Measurements from ENCODE around the gene LRRC9. TPM values are rescaled to one million over a fixed set of nuclear protein-coding genes. Genes with fewer than 3 reads are reported as not detected.
A peak's percentile ranks its signal among the peaks of the same experiment; 100 is the strongest.

The LRRC9 gene
- total RNA-seq, 2 experiments from 2014 or later, result not detected

GRCh38 chr14:59959668-59960067 is 39.7 kb downstream of the LRRC9 start:
- Mint-ChIP-seq H3K27ac (no peak overlapping the region), H3K36me3 (ENCODE audit: low read depth) (peaks cover 6% of the 10 kb centered on the region), H3K9me3 (ENCODE audit: low read depth) (peaks cover 24% of the 10 kb centered on the region), H3K4me3 (no peak overlapping the region), H3K27me3 (peaks cover 1% of the 10 kb centered on the region), H3K4me1 (peaks cover 10% of the 10 kb centered on the region)
- no peak for DNase-seq
- intact Hi-C loops (cut with DNase I, micrococcal nuclease), result loop anchor here in 1 of 2 experiments (5.0 kb wide), 1 partner anchor 772 kb away; the partner anchor contains the start of gene DAAM1
- POLR2A ChIA-PET, result no interaction called here
- no peak for ATAC-seq
- CTCF ChIA-PET, result interaction anchor here (0.9 kb wide), 1 partner anchor 382 kb away, joined by 3 read pairs; no protein-coding TSS in a partner anchor

GRCh38 chr14:59961518-59962062 is 41.6 kb downstream of the LRRC9 start:
- ChIA-PET CTCF (interaction anchor here (0.6 to 7.3 kb wide), 3 partner anchors 17 to 222 kb away, joined by 3 to 120 read pairs (median 4); no protein-coding TSS in a partner anchor), POLR2A (no interaction called here)
- intact Hi-C loops (cut with DNase I, micrococcal nuclease), result loop anchor here in 1 of 2 experiments (5.0 kb wide), 1 partner anchor 774 kb away; the partner anchor contains the start of gene DAAM1

GRCh38 chr14:59964251-59965007 is 44.5 kb downstream of the LRRC9 start:
- H3K9me3 Mint-ChIP-seq (ENCODE audit: low read depth), result no peaks in the 10 kb centered on the region
- ATAC-seq, result peak; percentile 14
- peaks cover 5% of the 10 kb centered on the region for H3K27me3 Mint-ChIP-seq
- intact Hi-C loops (cut with DNase I, micrococcal nuclease), result loop anchor here (1.0 to 5.0 kb wide), 9 partner anchors 46 to 777 kb away; partner anchors contain the start of genes DAAM1 (in 1 of the 2) and PPM1A (in 1 of the 2)
- DNase-seq, result peak; percentile 3
- no peaks in the 10 kb centered on the region for H3K36me3 Mint-ChIP-seq (ENCODE audit: low read depth)
- CTCF ChIA-PET, result interaction anchor here (0.6 to 7.3 kb wide), 39 partner anchors 9 to 367 kb away, joined by 3 to 120 read pairs (median 3); partner anchors contain the start of genes DHRS7 and PCNX4
- POLR2A ChIA-PET, result interaction anchor here (1.0 kb wide), 2 partner anchors 219 to 285 kb away, joined by 4 to 5 read pairs; partner anchors contain the start of gene PPM1A
- H3K4me3 Mint-ChIP-seq, result peak overlapping the region; percentile 82
- peak overlapping the region; percentile 95 for H3K27ac Mint-ChIP-seq
- peaks cover 19% of the 10 kb centered on the region for H3K4me1 Mint-ChIP-seq

More at GRCh38 chr14:59961518-59962062, 41.6 kb downstream of the LRRC9 start:
- DNase-seq (no peak), ATAC-seq (no peak)
- no peak overlapping the region for H3K27ac Mint-ChIP-seq
- H3K9me3 Mint-ChIP-seq (ENCODE audit: low read depth), result peaks cover 5% of the 10 kb centered on the region
- no peaks in the 10 kb centered on the region for H3K27me3 Mint-ChIP-seq
- H3K4me1 Mint-ChIP-seq, result peaks cover 19% of the 10 kb centered on the region
- no peak overlapping the region for H3K4me3 Mint-ChIP-seq
- no peaks in the 10 kb centered on the region for H3K36me3 Mint-ChIP-seq (ENCODE audit: low read depth)

- peaks cover 13% of the 10 kb centered on the region for H3K4me1 Mint-ChIP-seq
- H3K27ac Mint-ChIP-seq, result no peak overlapping the region
- intact Hi-C loops (cut with DNase I, micrococcal nuclease), result loop anchor here in 1 of 2 experiments (5.0 kb wide), 2 partner anchors 363 to 482 kb away; no protein-coding TSS in a partner anchor
- H3K27me3 Mint-ChIP-seq, result peaks cover 6% of the 10 kb centered on the region
- POLR2A ChIA-PET, result no interaction called here
- DNase-seq (no peak), ATAC-seq (no peak)
- no peaks in the 10 kb centered on the region for H3K36me3 Mint-ChIP-seq (ENCODE audit: low read depth)
- H3K4me3 Mint-ChIP-seq, result no peak overlapping the region
- H3K9me3 Mint-ChIP-seq (ENCODE audit: low read depth), result no peaks in the 10 kb centered on the region
- CTCF ChIA-PET, result interaction anchor here (0.6 kb wide), 1 partner anchor 1510 kb away, joined by 3 read pairs; no protein-coding TSS in a partner anchor
Measured at GRCh38 chr14:59969319-59969718, 49.4 kb downstream of the LRRC9 start.

- intact Hi-C loops (cut with DNase I, micrococcal nuclease), result no loop called here
- H3K27ac Mint-ChIP-seq, result no peak overlapping the region
- no peaks in the 10 kb centered on the region for H3K36me3 Mint-ChIP-seq (ENCODE audit: low read depth)
- no peak overlapping the region for H3K4me3 Mint-ChIP-seq
- POLR2A ChIA-PET, result no interaction called here
- DNase-seq, result no peak
- no peak for ATAC-seq
- no peaks in the 10 kb centered on the region for H3K4me1 Mint-ChIP-seq
- CTCF ChIA-PET, result interaction anchor here (0.5 to 2.1 kb wide), 3 partner anchors 202 to 299 kb away, joined by 3 to 7 read pairs (median 3); no protein-coding TSS in a partner anchor
- H3K27me3 Mint-ChIP-seq, result no peaks in the 10 kb centered on the region
- H3K9me3 Mint-ChIP-seq (ENCODE audit: low read depth), result no peaks in the 10 kb centered on the region
Measured at GRCh38 chr14:59981564-59981963, 61.6 kb downstream of the LRRC9 start.

GRCh38 chr14:59983048-59983447 is 63.1 kb downstream of the LRRC9 start:
- POLR2A ChIA-PET, result no interaction called here
- H3K27ac Mint-ChIP-seq, result no peak overlapping the region
- CTCF ChIA-PET, result interaction anchor here (1.7 to 2.5 kb wide), 2 partner anchors 17 to 19 kb away, joined by 4 to 10 read pairs; no protein-coding TSS in a partner anchor
- DNase-seq (no peak), ATAC-seq (no peak)
- H3K4me3 Mint-ChIP-seq, result no peak overlapping the region
- no peaks in the 10 kb centered on the region for H3K36me3 Mint-ChIP-seq (ENCODE audit: low read depth)
- no peaks in the 10 kb centered on the region for H3K4me1 Mint-ChIP-seq
- intact Hi-C loops (cut with DNase I, micrococcal nuclease), result no loop called here
- H3K27me3 Mint-ChIP-seq, result no peaks in the 10 kb centered on the region
- no peaks in the 10 kb centered on the region for H3K9me3 Mint-ChIP-seq (ENCODE audit: low read depth)

- no peak for ATAC-seq
- Mint-ChIP-seq H3K4me1 (no peaks in the 10 kb centered on the region), H3K9me3 (ENCODE audit: low read depth) (peaks cover 2% of the 10 kb centered on the region), H3K27me3 (peaks cover 4% of the 10 kb centered on the region), H3K36me3 (ENCODE audit: low read depth) (no peaks in the 10 kb centered on the region), H3K27ac (no peak overlapping the region), H3K4me3 (no peak overlapping the region)
- POLR2A ChIA-PET, result no interaction called here
- intact Hi-C loops (cut with DNase I, micrococcal nuclease), result no loop called here
- DNase-seq, result no peak
- CTCF ChIA-PET, result no interaction called here
Measured at GRCh38 chr14:59986556-59987059, 66.7 kb downstream of the LRRC9 start.

- ChIA-PET POLR2A (no interaction called here), CTCF (no interaction called here)
- Mint-ChIP-seq H3K36me3 (ENCODE audit: low read depth) (no peaks in the 10 kb centered on the region), H3K4me3 (no peak overlapping the region), H3K27me3 (peaks cover 6% of the 10 kb centered on the region), H3K4me1 (no peaks in the 10 kb centered on the region), H3K27ac (no peak overlapping the region), H3K9me3 (ENCODE audit: low read depth) (peaks cover under 1% of the 10 kb centered on the region)
- no peak for ATAC-seq
- no peak for DNase-seq
- intact Hi-C loops (cut with DNase I, micrococcal nuclease), result no loop called here
Measured at GRCh38 chr14:59997449-59997848, 77.5 kb downstream of the LRRC9 start.

GRCh38 chr14:59997966-59998365 is 78.0 kb downstream of the LRRC9 start:
- ChIA-PET POLR2A (interaction anchor here (0.6 kb wide), 1 partner anchor 246 kb away, joined by 3 read pairs; no protein-coding TSS in a partner anchor), CTCF (no interaction called here)
- H3K4me1 Mint-ChIP-seq, result no peaks in the 10 kb centered on the region

GRCh38 chr14:59998564-59998963 is 78.6 kb downstream of the LRRC9 start:
- CTCF ChIA-PET, result no interaction called here

More at GRCh38 chr14:59997966-59998365, 78.0 kb downstream of the LRRC9 start:
- ATAC-seq (no peak), DNase-seq (no peak)
- intact Hi-C loops (cut with DNase I, micrococcal nuclease), result no loop called here
- peaks cover 6% of the 10 kb centered on the region for H3K27me3 Mint-ChIP-seq
- no peak overlapping the region for H3K27ac Mint-ChIP-seq
- H3K4me3 Mint-ChIP-seq, result no peak overlapping the region
- H3K36me3 Mint-ChIP-seq (ENCODE audit: low read depth), result no peaks in the 10 kb centered on the region
- no peaks in the 10 kb centered on the region for H3K9me3 Mint-ChIP-seq (ENCODE audit: low read depth)

GRCh38 chr14:60002819-60003492 is 83.0 kb downstream of the LRRC9 start:
- DNase-seq, result no peak
- Mint-ChIP-seq H3K27ac (no peak overlapping the region), H3K9me3 (ENCODE audit: low read depth) (no peaks in the 10 kb centered on the region), H3K36me3 (ENCODE audit: low read depth) (no peaks in the 10 kb centered on the region), H3K4me1 (no peaks in the 10 kb centered on the region), H3K4me3 (no peak overlapping the region), H3K27me3 (peaks cover 18% of the 10 kb centered on the region)
- intact Hi-C loops (cut with DNase I, micrococcal nuclease), result no loop called here
- ChIA-PET POLR2A (no interaction called here), CTCF (interaction anchor here (0.6 to 2.0 kb wide), 4 partner anchors 11 to 149 kb away, joined by 3 to 6 read pairs (median 4); no protein-coding TSS in a partner anchor)
- no peak for ATAC-seq

More at GRCh38 chr14:59998564-59998963, 78.6 kb downstream of the LRRC9 start:
- Mint-ChIP-seq H3K4me3 (no peak overlapping the region), H3K36me3 (ENCODE audit: low read depth) (no peaks in the 10 kb centered on the region), H3K9me3 (ENCODE audit: low read depth) (no peaks in the 10 kb centered on the region), H3K27ac (no peak overlapping the region), H3K4me1 (no peaks in the 10 kb centered on the region), H3K27me3 (peaks cover 6% of the 10 kb centered on the region)
- no peak for ATAC-seq
- POLR2A ChIA-PET, result interaction anchor here (0.6 kb wide), 1 partner anchor 246 kb away, joined by 3 read pairs; no protein-coding TSS in a partner anchor
- intact Hi-C loops (cut with DNase I, micrococcal nuclease), result no loop called here
- DNase-seq, result no peak

Measured in activated CD4-positive, alpha-beta T cell treated with anti-CD3 and anti-CD28 coated beads for 36 hours (primary cell).